Omental fat pad (tissue), 4 donors: ENCODE data around the gene CPA2. TPM values are rescaled to one million over a fixed set of nuclear protein-coding genes. Genes with fewer than 3 reads are reported as not detected.

Experiments
- ATAC-seq: fragments of 150-250 bp; one replicate; pipeline ENCODE4 v1.9.1; 2016; ENCODE audit warnings: mild to moderate bottlenecking, moderate library complexity; ENCODE audit not compliant: low FRiP score
- DNase-seq: peaks from one replicate; pipeline ENCODE4 v3.0.0-alpha.2; 2019; ENCODE audit warnings: low spot score
- CTCF ChIP-seq, 3 donors: fragments of 450-650 bp; IDR thresholded peaks; one replicate each; pipeline ENCODE4 v1.5.1; 2016 to 2017; ENCODE audit warnings: antibody characterized with exemption in 3 of 3, mild to moderate bottlenecking in 3 of 3, moderate library complexity in 2 of 3
- total RNA-seq, 4 donors: library from RNA; depleted of rRNA; stranded (reverse); fragments of >200 nt; gene quantifications; one replicate each; pipeline ENCODE4 v1.1.0, GENCODE V29; 2016

Gene CPA2
- total RNA-seq, 4 donors from 2014 or later = 0.88 TPM; not detected in 3

- TF ChIP-seq CTCF (IDR thresholded peaks at IDR 0.05) = no peak
- no peak for DNase-seq
- no peak for ATAC-seq
Observed at GRCh38 chr7:130333832-130334231, 67.2 kb downstream of the CPA2 start.

GRCh38 chr7:130334274-130334673, 67.6 kb downstream of the CPA2 start:
- ATAC-seq = no peak
- no peak for DNase-seq
- no peak for TF ChIP-seq CTCF (IDR thresholded peaks at IDR 0.05)

GRCh38 chr7:130337410-130337971, 70.8 kb downstream of the CPA2 start:
- DNase-seq (no peak), ATAC-seq (no peak)
- no peak for TF ChIP-seq CTCF (IDR thresholded peaks at IDR 0.05)

- ATAC-seq = no peak
Observed at GRCh38 chr7:130338233-130338632, 71.6 kb downstream of the CPA2 start.

More at GRCh38 chr7:130338233-130338632, 71.6 kb downstream of the CPA2 start:
- TF ChIP-seq CTCF (IDR thresholded peaks at IDR 0.05) = no peak
- no peak for DNase-seq

Other genes starting within 250 kb of the CPA2 start
- 10 to 100 TPM in 1 of 4 donors, 1 to 10 TPM in 3; 6.7 to 10.0 (median 8.6) TPM for gene ZC3HC1, start 215.5 kb upstream of the CPA2 start, total RNA-seq
- 10 to 100 TPM; 20.0 to 25.9 (median 23.8) TPM for gene KLHDC10, start 196.3 kb upstream of the CPA2 start, total RNA-seq
- 10 to 100 TPM in 3 of 4 donors, 1 to 10 TPM in 1; 8.9 to 17.2 (median 10.6) TPM for gene TMEM209, start 61.5 kb upstream of the CPA2 start, total RNA-seq
- under 1 TPM in 1 of 4 donors, not detected in 3; 0.44 TPM for gene SSMEM1, start 59.0 kb upstream of the CPA2 start, total RNA-seq
- gene CPA4, start 26.3 kb downstream of the CPA2 start, total RNA-seq = 1 to 10 TPM in 3 of 4 donors, not detected in 1; 3.0 to 9.7 (median 4.1) TPM
- not detected for gene CPA5, start 78.0 kb downstream of the CPA2 start, total RNA-seq
- gene CPA1, start 113.6 kb downstream of the CPA2 start, total RNA-seq = 1 to 10 TPM in 3 of 4 donors, not detected in 1; 2.0 to 4.5 (median 2.3) TPM
- 10 to 100 TPM in 1 of 4 donors, 1 to 10 TPM in 3; 6.8 to 11.8 (median 8.5) TPM for gene CEP41, start 174.2 kb downstream of the CPA2 start, total RNA-seq
- 100 to 1,000 TPM in 3 of 4 donors, 10 to 100 TPM in 1; 64.0 to 953 (median 201) TPM for gene MEST, start 225.2 kb downstream of the CPA2 start, total RNA-seq